NCI-H2196 (cell line): Measurements from ENCODE around the gene HDAC4.
"Not testable (repeated sequence)": the region's sequence is repeated elsewhere in the genome, so short reads cannot be mapped to it uniquely, and the experiment has no call there.

Experiments used
- DNase-seq: peaks from one replicate; lab custom pipeline; 2025; ENCODE audit not compliant: unreplicated experiment; lab: John Stamatoyannopoulos, UW

The HDAC4 gene

GRCh38 chr2:239041062-239041461, 359.8 kb downstream of the HDAC4 start:
- no peak for DNase-seq

DNA sequence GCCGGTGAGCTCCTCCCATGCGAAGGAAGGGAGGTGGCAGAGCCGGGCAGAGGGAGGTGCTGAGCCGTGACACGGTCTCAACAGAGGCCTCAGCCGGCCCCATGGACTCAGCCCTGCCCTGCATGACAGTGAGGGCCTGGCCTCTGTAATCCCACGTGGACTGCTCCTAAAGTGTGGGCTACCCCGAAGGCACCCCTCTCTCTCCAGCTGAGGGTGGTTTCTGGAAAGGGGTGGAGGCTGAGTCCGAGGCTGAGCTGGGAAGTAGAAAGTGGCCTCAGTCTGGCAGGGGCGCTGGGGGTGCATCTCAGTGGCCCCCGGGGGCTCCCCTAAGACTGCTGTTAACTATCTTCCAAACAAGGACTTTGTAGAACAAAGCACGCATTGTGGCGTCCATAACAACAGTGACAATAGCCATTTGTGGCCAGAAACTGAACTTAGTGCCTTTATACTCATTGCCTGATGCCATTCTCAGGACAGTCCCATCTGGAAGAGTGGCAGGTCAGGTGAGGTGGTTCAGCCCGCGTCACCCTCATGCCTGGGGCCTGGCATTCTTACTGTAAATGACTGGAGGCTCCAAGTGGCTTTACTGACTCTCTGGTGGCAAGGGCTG, 360.6 kb downstream of the HDAC4 start:
- no peak for DNase-seq

- no peak for DNase-seq
These were observed 361.4 kb downstream of the HDAC4 start for GRCh38 chr2:239039479-239039861.

- no peak for DNase-seq
These were observed 361.9 kb downstream of the HDAC4 start for GRCh38 chr2:239038773-239039478.

GRCh38 chr2:239038284-239038683, 362.5 kb downstream of the HDAC4 start:
- not testable (repeated sequence) for DNase-seq

- DNase-seq, result no peak
These were observed 363.3 kb downstream of the HDAC4 start for GRCh38 chr2:239037559-239037910.

- no peak for DNase-seq
These were observed 363.8 kb downstream of the HDAC4 start for GRCh38 chr2:239036819-239037558.

DNA sequence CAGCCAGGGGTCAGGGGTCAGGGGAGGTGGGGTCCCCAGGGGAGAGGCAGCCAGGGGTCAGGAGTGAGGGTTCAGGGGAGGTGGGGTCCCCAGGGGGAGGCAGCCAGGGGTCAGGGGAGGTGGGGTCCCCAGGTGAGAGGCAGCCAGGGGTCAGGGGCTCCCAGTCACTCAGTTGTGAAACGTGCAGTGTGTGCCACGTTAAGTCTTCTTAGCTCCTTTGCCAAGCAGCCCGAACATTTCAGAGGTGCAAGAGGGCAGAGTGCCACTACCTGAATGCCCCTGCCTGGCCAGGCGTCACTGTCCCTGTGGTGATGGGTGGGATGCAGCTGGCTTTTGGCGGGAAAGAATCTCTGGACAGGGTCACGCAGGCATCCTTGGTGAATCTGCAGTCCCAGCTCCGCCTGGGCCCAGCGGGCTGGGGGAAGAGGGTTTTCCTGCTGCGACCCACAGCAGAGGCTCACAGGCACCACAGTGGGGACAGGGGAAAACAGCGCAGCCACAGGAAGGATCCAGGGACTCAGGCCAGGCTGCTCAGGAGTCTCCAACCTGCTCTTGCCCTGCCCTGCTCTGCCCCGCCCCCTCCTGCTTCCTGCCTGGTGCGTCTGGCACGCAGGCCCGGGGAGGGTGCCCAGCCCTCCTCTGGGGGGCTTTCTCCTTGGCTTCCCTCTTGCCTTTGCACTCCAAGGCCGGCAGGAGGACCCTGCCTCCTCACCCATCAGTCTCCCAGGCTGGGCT, 364.7 kb downstream of the HDAC4 start:
- DNase-seq, result no peak

DNA sequence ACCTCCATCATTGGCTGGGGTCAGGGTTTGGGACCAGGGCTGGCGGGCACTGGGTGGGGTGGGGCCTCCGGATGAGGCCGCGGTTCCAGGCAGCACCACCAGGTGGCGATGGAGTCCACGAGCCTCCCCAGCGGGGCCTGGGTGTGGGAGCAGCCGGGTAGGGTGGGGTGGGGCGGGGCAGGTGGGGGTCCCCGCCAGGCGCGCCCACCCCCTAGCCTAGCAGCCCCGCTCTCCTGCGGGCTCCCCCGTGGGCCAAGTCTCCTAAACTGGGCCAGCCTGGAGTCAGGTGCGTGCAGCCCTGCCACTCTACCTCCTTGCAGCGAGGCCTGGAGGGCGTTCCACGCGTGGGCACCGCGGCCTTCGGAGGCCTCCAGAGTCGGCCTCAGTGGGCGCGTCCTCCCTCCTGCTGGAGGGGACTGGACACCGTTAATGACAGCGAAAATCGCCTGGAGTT, 365.4 kb downstream of the HDAC4 start:
- peak; percentile 50 for DNase-seq

- DNase-seq, result no peak
These were observed 366.1 kb downstream of the HDAC4 start for GRCh38 chr2:239034561-239035341.

DNA sequence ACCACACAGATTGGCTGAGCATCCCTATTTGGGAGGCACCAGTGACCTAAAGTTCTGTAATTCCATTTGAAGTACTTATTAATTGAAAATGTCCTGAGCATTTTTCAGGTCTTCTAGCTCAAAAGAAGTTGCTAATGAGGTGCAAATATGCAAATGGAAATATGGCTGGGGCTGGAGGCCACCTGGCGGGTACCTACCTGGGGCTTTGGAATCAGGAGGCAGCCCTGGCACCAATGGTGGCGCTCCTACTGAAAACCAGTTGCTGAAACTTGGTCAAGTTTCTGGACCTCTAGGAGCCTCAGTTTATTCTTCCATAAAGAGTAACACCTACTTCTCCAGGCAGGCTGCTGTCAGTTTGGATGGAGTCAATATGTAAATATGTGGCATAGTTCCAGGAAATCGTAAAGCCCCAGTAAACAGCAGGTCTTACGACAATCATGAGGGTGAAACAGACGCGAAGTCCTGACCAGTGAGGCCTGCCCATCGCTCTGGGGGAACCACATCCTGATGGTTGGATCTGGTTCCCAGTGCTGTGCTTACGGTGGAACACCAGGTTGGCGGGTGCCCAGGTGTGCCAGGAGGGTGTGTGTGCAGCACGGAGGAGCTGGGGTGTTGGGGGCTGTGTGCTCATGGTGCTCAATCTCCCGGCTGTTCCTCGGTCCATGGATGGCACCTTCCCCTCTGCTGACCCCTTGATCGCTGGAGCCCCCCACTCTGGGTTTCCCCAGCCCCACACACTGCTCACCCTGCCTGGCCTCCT, 366.8 kb downstream of the HDAC4 start:
- DNase-seq, result no peak

- DNase-seq, result no peak
These were observed 370.9 kb downstream of the HDAC4 start for GRCh38 chr2:239029958-239030357.

DNA sequence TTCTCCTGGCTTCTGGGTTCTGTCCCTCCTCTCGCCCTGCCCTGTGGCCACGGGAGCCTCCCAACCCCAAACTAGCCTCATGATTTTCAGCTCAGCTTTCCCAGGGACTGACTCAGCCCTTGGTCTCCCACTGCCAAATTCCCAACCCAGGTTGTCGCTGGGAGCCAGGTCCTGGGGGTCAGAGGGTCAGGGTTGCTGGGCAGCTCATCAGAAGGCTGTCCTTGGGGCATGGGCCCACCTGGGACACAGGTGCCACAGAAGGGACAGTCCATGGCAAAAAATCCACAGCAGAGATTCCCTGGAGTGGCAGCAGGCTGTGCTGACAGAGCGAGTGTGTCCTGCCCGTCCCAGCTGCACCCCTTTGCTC, 372.6 kb downstream of the HDAC4 start:
- no peak for DNase-seq

DNA sequence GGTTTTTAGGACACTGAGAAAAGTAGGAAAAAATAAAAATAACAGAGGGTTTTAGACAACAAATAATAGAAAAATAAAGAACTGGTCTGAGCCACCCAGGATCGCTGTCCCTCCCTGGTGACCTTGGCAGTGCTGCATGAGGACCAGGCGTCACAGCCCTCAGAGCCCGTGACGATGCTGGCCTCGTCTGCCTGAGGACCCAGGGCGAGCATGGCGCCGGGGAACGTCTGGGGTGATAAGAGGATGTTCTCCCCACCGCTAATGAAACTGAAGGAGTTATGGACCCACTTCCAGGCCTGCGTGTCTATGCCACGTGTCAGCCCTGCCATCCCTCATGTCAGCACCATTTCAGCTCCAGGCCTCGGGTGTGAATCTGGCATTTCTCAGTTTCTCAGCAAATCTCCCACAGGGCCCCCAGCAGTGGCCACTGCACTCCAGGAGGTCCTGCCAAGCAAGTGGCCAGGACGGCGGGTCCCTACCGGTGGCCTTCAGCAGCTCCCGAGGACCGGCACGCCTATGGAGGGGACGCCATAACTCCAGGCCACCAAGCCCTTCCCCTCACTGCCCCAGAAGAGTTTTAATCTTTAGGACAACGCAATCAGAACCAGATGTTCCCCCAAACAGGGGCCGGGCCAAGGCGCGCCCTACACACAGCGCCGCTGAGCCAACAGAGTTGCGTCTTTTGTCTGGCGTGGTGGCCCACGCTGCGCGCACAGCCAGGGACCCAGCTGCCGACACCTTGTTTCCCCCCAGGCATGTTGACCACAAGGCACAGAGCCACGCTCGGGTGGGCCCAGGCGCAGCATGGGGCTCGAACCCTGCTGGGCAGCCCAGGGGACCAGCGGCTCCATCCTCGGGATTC, 373.2 kb downstream of the HDAC4 start:
- DNase-seq, result no peak

DNA sequence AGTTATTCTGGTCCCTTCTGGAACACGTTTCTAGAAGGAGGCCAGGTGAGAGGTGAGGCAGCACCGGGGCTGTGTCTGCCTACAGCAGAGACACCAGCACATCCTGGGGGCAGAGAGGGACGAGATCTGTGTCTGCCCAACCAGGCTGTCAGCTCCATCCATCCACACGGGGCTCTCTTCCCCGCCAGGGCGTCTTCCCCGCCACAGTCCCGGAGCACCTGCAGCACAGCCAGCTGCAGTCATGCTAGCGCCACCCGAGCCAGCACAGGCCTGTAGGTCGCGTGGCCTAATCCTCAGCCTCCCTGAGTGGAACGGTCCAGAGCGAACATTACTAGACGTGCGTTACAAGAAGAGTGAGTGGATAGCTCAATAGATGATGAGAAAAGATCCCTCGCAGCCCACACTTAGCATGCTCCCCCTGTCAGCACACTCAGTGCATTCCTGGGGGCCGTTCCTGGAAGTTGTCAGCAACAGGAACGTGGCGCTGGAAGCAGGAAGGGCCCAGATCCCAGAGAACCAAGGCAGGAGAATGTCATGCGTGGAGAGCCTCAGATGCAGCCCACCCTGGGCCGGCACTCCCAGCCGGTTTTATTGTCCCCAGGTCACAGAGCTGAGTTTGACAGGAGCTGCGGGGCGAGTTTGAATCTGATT, 374.0 kb downstream of the HDAC4 start:
- no peak for DNase-seq

DNA sequence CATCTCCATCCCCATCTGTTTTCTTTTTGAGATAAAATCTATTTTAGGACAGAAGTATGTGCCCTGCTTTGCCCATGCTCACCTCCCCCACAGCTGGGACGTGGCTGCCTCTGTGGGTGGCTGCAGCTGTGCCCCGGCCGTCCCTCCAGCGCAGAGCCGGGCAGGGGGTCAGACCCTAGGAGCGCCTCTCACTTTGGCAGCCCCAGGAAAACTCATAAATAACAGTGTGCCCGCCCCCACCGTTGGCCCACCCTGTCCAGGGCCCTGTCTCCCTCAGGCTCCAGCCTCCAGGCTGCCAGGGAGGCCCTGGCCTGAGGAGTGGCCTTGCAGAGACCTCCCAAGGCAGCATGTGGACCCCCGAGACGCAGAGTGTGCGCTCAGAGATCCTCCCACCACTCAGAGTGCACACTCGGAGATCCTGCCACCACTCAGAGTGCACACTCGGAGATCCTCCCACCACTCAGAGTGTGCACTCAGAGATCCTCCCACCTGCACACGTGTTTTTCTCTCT, 374.8 kb downstream of the HDAC4 start:
- no peak for DNase-seq

DNA sequence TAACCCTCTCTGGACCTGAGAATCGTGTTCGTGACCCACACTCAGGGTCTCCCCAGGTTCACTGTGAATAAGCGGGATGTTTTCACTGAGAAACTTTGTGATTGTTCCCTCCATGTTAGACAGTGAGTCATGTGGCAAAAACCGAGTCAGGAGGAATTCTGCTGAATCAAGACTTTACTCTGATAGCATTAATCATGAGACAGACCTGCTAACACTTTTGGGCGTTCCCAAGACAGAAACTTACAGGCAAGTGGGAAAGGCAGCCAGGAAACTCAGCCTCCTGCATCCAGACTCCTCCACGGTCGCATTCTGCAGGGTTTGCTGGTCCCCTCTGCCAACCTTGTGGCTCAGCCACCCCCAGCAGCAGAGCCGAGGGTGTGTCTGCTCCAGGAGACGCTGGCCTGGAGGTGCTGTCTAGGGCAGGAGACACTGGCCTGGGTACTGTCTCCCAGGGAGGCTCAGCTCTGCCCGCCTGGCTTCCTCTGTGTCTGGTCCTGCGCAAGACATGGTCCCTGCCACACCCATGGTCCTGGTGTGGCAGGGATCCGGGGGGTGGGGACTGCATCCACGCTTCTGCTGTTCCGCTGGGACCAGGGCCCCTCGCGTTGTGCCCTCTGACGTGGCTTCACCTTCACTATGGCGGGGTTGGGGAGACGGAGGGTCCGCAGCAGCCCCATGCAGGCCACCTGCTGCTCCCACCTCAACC, 375.6 kb downstream of the HDAC4 start:
- DNase-seq, result no peak

GRCh38 chr2:239024226-239024625, 376.6 kb downstream of the HDAC4 start:
- DNase-seq, result no peak
